Activated naive CD8-positive, alpha-beta T cell treated with anti-CD3 and anti-CD28 coated beads for 36 hours (primary cell): ENCODE results near the gene DNTT. TPM values are rescaled to one million over a fixed set of nuclear protein-coding genes. Genes with fewer than 3 reads are reported as not detected.
A peak's percentile ranks its signal among the peaks of the same experiment; 100 is the strongest.

Experiments used
- DNase-seq: peaks from one replicate; pipeline ENCODE4 v3.0.0; 2021
- H3K27ac Mint-ChIP-seq: one replicate; pipeline ENCODE4 v1.8.0; 2022; ENCODE audit warnings: mild to moderate bottlenecking, moderate library complexity, mixed read lengths
- H3K27me3 Mint-ChIP-seq: one replicate; pipeline ENCODE4 v1.8.0; 2022; ENCODE audit warnings: mild to moderate bottlenecking, mixed read lengths
- H3K36me3 Mint-ChIP-seq: one replicate; pipeline ENCODE4 v1.8.0; 2021; ENCODE audit warnings: mild to moderate bottlenecking, mixed read lengths
- H3K4me1 Mint-ChIP-seq: one replicate; pipeline ENCODE4 v1.8.0; 2021; ENCODE audit warnings: mixed read lengths
- H3K4me3 Mint-ChIP-seq: one replicate; pipeline ENCODE4 v1.8.0; 2022; ENCODE audit warnings: mild to moderate bottlenecking, moderate library complexity, mixed read lengths
- H3K9me3 Mint-ChIP-seq: one replicate; pipeline ENCODE4 v1.8.0; 2022; ENCODE audit warnings: mixed read lengths
- total RNA-seq, 2 experiments: library from RNA; stranded (reverse); gene quantifications; one replicate each; pipeline ENCODE4 v1.2.3, GENCODE V29; 2021

DNTT gene
- total RNA-seq, 2 experiments from 2014 or later: not detected

DNA sequence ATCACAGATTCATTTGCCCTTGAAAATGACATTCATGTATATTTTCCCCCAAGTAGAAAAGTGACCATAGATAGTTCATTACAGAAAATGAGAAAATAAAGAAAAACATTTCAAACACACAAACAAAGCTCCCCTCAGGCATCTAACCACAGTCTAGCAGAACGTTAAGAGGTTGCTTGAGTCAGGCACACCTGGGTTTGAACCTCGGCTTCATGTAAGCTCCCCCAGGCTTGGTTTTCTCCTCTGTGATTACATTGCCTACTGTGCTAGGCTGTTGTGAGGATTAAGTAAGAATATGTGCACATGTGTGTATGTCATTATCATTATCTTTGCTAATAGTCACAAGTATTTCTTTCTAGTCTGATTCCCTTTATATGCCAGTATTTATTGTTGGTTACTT lies 9.1 kb downstream of the DNTT start:
- DNase-seq: no peak
- H3K36me3 Mint-ChIP-seq: no peaks in the 10 kb centered on the region
- H3K4me1 Mint-ChIP-seq: peaks cover 2% of the 10 kb centered on the region
- H3K4me3 Mint-ChIP-seq: no peak overlapping the region
- no peaks in the 10 kb centered on the region for H3K9me3 Mint-ChIP-seq
- no peaks in the 10 kb centered on the region for H3K27me3 Mint-ChIP-seq
- H3K27ac Mint-ChIP-seq: no peak overlapping the region

DNA sequence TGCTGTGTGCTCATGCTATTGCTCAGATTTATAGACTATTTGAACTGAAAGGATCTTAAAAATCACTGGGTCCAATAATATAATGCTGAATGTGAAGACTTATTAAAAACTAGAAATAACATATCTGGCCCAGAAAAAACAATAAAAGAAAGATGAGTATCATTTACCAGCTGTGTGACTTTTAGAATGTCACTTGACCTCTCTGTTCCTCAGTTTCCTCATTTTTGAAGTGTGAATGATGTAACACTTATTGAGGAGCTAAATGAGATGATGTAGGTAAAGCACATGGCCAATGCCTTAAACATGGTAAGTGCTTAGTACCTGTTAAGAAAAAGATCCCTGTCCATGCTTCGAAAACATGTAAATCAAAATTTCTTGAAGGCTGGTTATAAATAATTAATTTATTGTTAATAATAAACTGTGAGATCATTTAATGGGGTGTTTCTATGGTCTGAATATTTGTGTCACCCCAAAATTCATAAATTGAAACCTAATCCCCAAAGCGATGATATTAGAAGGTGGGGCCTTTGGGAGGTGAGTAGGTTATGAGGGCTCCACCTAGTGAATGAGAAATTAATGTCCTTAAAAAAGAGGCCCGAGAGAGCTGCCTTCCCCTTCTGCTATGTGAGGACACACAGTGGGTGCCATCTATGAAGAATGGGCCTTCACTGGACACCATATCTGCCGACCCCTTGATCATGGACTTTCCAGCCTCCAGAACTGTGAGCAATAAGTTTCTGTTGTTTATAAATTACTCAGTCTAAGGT lies 13.0 kb downstream of the DNTT start:
- no peak overlapping the region for H3K4me3 Mint-ChIP-seq
- no peak for DNase-seq
- peaks cover 2% of the 10 kb centered on the region for H3K4me1 Mint-ChIP-seq
- no peaks in the 10 kb centered on the region for H3K9me3 Mint-ChIP-seq
- no peaks in the 10 kb centered on the region for H3K27me3 Mint-ChIP-seq
- no peaks in the 10 kb centered on the region for H3K36me3 Mint-ChIP-seq
- no peak overlapping the region for H3K27ac Mint-ChIP-seq

DNA sequence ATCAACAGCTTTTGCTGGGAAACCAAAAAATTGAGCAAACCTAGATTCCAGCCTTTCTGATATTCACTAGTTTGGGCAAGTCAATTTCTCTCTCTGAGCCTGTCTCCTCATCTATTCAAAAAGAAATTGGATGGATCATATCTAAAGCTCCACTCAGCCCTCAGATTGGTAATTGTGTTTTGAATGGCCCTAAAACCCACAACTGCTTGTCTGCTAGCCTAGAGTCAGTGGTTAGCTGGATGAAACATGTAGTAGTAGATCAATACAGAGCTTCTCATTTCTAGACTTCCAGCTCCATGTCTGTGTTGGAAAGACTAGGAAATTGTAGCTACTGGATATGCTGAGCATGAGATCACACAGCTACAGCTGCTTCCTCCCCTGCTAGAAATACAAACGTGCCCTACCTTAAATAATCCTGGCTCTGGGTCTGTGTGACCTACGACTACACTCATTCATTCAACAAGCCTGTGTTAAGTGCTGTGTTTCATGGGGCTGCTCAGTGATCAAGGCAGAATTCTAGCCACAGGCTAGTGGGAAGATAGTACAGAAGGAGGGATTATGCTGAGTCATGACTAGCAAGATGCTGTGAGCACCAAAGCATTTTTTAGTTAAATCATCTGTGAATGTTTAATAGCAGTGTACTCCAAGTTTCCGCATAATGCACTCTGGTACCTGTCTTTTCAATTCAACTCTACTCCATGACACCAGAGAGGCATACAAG lies 15.7 kb downstream of the DNTT start:
- Mint-ChIP-seq H3K27ac (peak overlapping the region; percentile 40), H3K4me3 (no peak overlapping the region)

DNA sequence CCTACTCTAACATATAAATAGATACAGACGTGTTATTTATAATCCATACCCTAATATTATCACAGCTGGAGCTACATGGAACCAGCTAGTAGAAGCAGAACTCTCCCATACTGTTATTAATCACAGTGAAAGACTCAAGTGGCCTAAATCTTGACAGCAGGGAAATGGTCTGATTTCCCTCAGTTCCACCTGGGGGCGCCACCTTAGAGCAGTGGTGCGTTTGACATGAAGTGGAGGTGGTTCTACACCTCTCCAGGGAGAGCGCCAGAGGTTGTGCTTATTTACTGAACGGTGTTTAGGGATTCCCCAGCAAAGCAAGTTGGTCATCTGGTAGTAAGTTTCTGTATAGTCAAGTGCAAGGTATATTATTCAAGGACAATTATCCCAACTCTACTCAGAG lies 17.6 kb downstream of the DNTT start:
- no peak for DNase-seq
- H3K9me3 Mint-ChIP-seq: no peaks in the 10 kb centered on the region
- H3K4me1 Mint-ChIP-seq: peaks cover 5% of the 10 kb centered on the region
- no peak overlapping the region for H3K27ac Mint-ChIP-seq
- peaks cover 7% of the 10 kb centered on the region for H3K27me3 Mint-ChIP-seq
- H3K4me3 Mint-ChIP-seq: no peak overlapping the region
- no peaks in the 10 kb centered on the region for H3K36me3 Mint-ChIP-seq

More for the DNA sequence above, 15.7 kb downstream of the DNTT start:
- Mint-ChIP-seq H3K9me3 (no peaks in the 10 kb centered on the region), H3K36me3 (no peaks in the 10 kb centered on the region), H3K4me1 (peaks cover 2% of the 10 kb centered on the region), H3K27me3 (peaks cover 7% of the 10 kb centered on the region)
- DNase-seq: no peak

DNA sequence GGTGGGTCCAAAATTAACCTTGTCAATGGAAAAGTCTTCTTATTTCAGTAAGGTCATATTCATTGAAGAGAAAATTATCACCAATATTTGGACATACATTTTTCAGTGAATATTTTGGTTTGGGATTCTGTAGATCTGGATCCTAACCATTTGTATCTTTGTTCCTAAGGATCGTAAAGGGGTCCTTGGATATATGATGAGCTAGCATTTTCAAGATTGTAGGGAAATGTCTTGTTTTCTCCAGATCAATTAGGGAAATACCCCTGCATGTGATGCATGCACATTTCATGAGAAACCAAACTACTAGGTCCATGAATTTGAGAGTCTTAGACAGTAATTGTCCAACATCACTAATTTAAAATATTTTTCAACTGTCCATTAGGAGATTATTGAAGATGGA lies 18.0 kb downstream of the DNTT start:
- no peak for DNase-seq
- H3K27me3 Mint-ChIP-seq: peaks cover 7% of the 10 kb centered on the region
- H3K4me1 Mint-ChIP-seq: peaks cover 5% of the 10 kb centered on the region
- H3K9me3 Mint-ChIP-seq: no peaks in the 10 kb centered on the region
- no peak overlapping the region for H3K4me3 Mint-ChIP-seq
- H3K36me3 Mint-ChIP-seq: no peaks in the 10 kb centered on the region
- H3K27ac Mint-ChIP-seq: no peak overlapping the region

DNA sequence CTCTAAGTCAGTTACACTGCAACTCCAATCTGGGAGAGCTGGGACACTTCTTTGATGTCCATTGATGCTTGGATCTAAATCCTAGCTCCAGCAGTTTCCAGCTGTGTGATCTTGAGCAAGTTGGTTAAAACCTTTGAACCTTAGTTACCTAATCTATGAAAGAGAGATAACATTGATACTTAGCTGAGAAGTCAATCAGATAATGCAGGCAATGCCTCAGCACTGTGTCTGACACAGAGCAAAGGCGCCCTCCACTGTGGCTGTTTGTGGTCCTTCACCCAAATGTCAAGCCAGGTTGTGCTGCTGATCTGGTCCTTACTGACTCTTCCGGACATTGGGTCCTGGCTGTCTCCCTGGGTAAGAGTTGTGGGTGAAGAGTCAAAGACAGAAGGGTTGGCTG lies 20.2 kb downstream of the DNTT start:
- peaks cover 5% of the 10 kb centered on the region for H3K4me1 Mint-ChIP-seq
- H3K36me3 Mint-ChIP-seq: no peaks in the 10 kb centered on the region
- H3K9me3 Mint-ChIP-seq: no peaks in the 10 kb centered on the region
- H3K27ac Mint-ChIP-seq: no peak overlapping the region
- H3K4me3 Mint-ChIP-seq: no peak overlapping the region
- DNase-seq: no peak
- H3K27me3 Mint-ChIP-seq: peaks cover 7% of the 10 kb centered on the region

DNA sequence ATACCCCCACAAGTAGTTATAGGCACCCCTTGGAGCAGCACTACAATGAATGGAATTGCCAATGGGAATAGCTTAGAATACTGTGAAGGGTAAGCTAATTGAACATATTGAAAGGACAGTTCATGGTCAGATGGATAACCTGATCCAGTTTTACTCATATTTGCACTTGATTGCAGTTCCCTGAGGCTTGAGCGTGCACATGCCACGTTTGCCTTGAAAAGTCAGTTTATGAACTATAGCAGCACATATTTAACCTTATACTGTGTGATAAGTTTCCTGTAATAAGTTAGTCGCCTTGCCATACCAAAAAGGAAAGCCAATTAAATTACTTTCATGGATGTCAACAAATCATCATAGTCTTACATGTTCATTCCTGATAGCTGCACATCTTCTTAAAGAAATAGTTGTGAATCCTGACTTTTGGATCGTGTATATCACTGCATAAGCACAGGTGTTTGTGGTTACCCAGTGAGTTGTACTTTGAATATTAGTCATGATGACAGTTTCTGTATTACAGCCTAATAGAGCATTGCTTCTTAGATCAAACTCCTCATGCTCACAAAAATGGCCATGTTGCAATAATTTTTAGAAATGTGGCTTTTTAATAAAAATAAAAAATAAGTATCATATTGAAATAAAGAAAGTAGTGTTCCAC lies 21.6 kb downstream of the DNTT start:
- no peak overlapping the region for H3K27ac Mint-ChIP-seq
- H3K27me3 Mint-ChIP-seq: peaks cover 7% of the 10 kb centered on the region

DNA sequence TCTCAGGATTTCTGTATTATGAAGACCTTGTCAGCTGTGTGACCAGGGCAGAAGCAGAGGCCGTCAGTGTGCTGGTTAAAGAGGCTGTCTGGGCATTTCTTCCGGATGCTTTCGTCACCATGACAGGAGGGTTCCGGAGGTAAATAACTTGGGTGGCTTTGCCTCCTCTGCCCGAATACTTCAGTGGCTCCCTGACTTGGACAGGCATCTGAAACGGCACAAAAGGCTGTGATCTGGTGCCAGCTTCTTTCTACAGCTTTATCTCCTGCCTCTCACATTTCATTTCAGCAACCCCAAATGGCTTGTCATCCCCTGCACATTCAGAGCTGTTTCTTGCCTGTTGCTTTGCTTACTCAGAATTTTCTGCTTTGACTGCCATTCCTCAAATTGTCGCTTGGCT lies 23.2 kb downstream of the DNTT start:
- H3K36me3 Mint-ChIP-seq: no peaks in the 10 kb centered on the region
- H3K27ac Mint-ChIP-seq: no peak overlapping the region

More for the DNA sequence above, 21.6 kb downstream of the DNTT start:
- DNase-seq: no peak
- H3K4me1 Mint-ChIP-seq: peaks cover 5% of the 10 kb centered on the region
- no peaks in the 10 kb centered on the region for H3K9me3 Mint-ChIP-seq
- no peak overlapping the region for H3K4me3 Mint-ChIP-seq
- H3K36me3 Mint-ChIP-seq: no peaks in the 10 kb centered on the region

DNA sequence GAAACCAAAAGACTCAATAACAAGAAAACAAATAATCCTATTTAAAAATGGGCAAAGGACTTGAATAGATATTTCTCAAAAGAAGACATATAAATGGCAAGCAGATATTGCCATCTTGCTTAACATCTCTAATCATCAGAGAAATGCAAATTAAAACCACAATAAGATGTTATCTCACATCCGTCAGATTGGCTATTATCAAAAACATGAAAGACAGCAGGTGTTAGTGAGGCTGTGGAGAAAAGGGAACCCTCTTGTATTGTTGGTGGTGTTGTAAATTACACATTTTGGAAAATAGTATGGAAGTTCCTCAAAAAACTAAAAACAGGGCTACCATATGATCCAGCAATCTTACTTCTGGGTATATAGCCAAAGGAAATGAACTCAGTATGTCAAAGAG lies 28.9 kb downstream of the DNTT start:
- H3K4me3 Mint-ChIP-seq: no peak overlapping the region
- H3K36me3 Mint-ChIP-seq: no peaks in the 10 kb centered on the region
- no peak overlapping the region for H3K27ac Mint-ChIP-seq
- no peaks in the 10 kb centered on the region for H3K9me3 Mint-ChIP-seq
- peaks cover 6% of the 10 kb centered on the region for H3K27me3 Mint-ChIP-seq
- H3K4me1 Mint-ChIP-seq: peaks cover 17% of the 10 kb centered on the region
- DNase-seq: no peak

More for the DNA sequence above, 23.2 kb downstream of the DNTT start:
- no peak for DNase-seq
- no peak overlapping the region for H3K4me3 Mint-ChIP-seq
- no peaks in the 10 kb centered on the region for H3K9me3 Mint-ChIP-seq
- peaks cover 7% of the 10 kb centered on the region for H3K27me3 Mint-ChIP-seq
- H3K4me1 Mint-ChIP-seq: peaks cover 6% of the 10 kb centered on the region

DNA sequence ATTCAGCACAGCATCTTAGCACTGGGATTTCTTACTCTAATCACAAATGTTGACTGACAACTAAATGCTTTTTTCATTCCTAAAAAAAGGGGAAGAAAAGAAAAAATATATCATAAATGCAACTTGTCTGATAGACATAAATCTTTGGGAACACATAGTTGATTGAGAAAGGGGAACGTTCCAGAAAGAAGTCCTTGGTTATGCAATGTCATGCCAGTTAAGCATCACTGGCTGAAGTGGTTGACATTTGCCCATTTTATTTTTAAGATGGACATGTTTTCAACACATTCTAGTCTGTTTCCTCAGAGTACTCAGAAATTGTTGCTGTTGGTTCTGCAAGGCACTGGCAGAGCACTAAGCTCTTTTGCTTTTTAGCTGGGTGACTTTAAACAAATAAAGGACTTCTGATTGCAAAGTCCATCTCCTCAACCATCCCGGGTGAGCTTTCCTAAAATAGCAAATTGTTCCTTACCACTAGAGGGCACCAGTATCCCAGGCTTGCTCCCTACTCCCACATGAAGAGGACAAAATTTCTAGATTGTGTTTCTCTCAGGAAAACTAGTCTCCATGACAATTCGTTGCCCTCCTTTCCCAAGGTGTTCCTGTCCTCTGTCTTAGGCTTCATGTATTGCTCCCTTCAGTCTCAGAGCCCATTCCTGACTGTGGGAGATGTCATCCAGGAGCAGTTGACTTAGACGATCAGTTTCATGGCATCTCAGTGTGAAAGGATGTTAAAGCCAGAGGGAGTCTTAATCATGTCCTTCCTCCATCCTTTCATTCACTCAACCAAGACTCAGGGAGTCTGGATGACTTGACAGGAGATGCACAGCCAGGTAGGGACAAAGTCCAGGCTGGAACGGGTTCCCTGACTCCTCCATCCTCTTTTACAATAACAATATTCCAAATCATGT lies 30.6 kb downstream of the DNTT start:
- DNase-seq: no peak
- Mint-ChIP-seq H3K4me1 (peaks cover 17% of the 10 kb centered on the region), H3K36me3 (no peaks in the 10 kb centered on the region), H3K4me3 (no peak overlapping the region), H3K27me3 (peaks cover 6% of the 10 kb centered on the region), H3K9me3 (no peaks in the 10 kb centered on the region), H3K27ac (no peak overlapping the region)

DNA sequence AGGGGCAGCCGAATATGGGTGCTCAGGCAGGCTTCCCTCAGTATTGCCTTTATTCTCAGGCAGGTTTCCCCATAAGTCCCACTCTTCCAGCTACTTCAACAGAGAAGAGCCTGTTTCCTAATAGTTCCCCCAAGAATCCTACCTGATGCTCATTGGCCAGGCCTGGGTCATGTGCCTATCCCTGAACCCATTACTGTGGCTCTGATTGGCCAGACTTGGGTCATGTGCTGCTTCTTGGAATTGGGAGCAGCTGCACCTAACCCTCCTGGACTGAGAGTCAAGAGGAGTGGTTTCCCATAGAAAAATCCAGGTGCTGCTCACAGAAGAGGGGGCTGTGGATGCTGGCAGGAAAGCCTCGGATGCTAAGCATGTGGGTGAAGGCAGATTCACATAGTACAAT lies 32.9 kb downstream of the DNTT start:
- no peak overlapping the region for H3K4me3 Mint-ChIP-seq
- H3K9me3 Mint-ChIP-seq: no peaks in the 10 kb centered on the region
- peaks cover 17% of the 10 kb centered on the region for H3K4me1 Mint-ChIP-seq
- no peak overlapping the region for H3K27ac Mint-ChIP-seq
- no peaks in the 10 kb centered on the region for H3K36me3 Mint-ChIP-seq
- H3K27me3 Mint-ChIP-seq: peaks cover 6% of the 10 kb centered on the region
- DNase-seq: no peak

DNA sequence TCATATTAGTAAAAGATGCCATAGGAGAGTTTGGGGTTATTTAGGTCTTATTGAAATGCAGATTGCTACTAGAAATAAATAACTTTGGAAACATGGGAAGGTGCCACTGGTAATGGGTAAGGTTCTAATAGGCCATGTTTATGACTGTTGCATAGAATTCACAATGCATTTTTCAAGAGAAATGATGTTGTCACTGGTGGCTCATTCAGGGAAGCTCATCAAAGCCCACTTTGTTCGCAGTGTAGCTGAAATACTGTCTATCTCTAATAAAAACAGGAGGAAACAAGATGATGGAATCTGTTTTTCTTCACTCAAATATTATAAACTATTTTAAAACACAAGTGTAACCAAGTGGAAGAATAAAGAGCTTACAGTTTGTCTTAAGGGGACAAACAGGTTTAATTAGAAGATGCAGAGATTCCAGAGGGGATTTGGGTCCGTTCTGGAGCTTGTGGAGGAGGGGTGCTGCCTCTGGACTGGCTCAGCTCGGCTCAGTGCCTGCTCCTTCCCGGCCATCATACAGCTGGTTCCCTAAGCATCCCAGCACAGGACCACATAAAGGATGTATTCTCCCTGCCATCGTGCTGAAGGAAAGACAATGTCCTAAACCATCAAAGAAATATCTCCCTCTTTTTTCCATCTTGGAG lies 34.2 kb downstream of the DNTT start:
- peaks cover 7% of the 10 kb centered on the region for H3K4me1 Mint-ChIP-seq

DNA sequence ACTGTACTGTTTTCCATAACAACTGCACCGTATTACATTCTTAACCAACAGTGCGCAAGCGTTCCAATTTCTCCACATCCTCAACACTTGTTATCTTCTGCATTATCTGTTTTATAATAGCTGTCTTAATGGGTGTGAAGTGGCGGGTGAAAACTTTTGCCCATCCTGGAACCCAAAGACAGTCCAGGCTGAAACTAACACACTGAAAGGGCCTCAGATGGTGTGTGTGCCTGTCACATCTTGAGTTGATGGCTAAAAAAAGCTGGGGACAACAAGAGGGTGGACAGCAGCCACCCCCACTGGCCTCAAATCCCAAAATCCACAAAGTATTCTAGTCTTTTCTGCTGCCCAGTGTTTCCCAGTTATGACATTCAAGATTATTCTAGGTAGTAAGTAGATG lies 35.1 kb downstream of the DNTT start:
- Mint-ChIP-seq H3K4me3 (no peak overlapping the region), H3K27me3 (peaks cover 6% of the 10 kb centered on the region), H3K27ac (no peak overlapping the region), H3K4me1 (peaks cover 3% of the 10 kb centered on the region), H3K9me3 (no peaks in the 10 kb centered on the region), H3K36me3 (no peaks in the 10 kb centered on the region)
- no peak for DNase-seq

More for the DNA sequence above, 34.2 kb downstream of the DNTT start:
- Mint-ChIP-seq H3K9me3 (no peaks in the 10 kb centered on the region), H3K27me3 (peaks cover 6% of the 10 kb centered on the region), H3K27ac (no peak overlapping the region), H3K4me3 (no peak overlapping the region), H3K36me3 (no peaks in the 10 kb centered on the region)
- DNase-seq: no peak
